Hematopoietic multipotent progenitor cell treated with erythropoietin and hydrocortisone succinate and interleukin-3 and kit ligand, for 15 days (in vitro differentiated cells): Measurements from ENCODE around the gene TMEM217.
"Not testable (repeated sequence)": the region's sequence is repeated elsewhere in the genome, so short reads cannot be mapped to it uniquely, and the experiment has no call there.

Experiments
- DNase-seq: peaks from one replicate; pipeline ENCODE4 v3.0.0-alpha.2; 2015; ENCODE audit warnings: low spot score

The TMEM217 gene

DNA sequence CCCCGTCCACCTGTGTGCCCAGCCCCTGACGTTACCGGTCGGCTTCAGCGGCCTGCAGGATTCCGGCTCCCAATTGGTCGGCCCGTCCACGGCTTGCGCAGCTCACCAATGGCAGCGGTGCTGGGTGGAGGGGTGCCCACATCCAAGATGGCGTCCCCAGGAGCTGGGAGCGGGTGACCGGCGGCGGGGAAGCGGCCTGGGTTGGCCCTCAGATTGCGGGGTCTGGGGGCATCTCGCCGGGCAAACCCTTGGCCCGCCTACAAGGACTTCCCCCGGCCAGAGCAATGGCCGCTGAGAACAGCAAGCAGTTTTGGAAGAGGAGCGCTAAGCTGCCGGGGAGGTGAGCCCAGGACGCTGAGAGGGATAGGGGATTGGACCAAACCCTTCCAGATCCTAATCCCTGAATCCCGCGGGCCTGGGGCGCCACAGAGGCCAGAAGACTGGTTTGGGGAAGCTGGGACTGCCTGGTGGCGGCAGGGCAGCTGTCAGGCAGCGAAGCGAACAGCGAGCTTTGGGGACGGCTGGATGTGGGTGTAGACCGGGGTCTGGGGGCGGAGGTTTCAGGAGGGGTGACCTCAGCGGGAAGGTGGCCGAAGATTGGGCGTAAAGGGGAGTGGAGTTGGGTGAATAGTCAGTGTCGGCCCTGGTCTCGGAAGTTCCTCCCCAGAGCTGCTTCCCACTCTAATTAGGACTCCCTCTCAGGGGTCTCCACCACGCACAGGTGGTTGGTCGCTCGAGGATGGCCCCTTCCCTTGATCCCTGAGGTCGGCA, at the start of gene TMEM217, which contains the start of gene TBC1D22B:
Gene TMEM217, minus strand, starts transcription at position 511 of the 771 bp plus-strand sequence. CDS start 39,114 bp downstream, outside the sequence.
Gene TBC1D22B, plus strand, starts transcription at position 139 of the 771 bp plus-strand sequence. Its CDS starts 146 bp downstream, at position 285.
- peak; percentile 96 for DNase-seq

GRCh38 chr6:37307484-37307883, 49.5 kb upstream of the TMEM217 start:
- DNase-seq = not testable (repeated sequence)

DNA sequence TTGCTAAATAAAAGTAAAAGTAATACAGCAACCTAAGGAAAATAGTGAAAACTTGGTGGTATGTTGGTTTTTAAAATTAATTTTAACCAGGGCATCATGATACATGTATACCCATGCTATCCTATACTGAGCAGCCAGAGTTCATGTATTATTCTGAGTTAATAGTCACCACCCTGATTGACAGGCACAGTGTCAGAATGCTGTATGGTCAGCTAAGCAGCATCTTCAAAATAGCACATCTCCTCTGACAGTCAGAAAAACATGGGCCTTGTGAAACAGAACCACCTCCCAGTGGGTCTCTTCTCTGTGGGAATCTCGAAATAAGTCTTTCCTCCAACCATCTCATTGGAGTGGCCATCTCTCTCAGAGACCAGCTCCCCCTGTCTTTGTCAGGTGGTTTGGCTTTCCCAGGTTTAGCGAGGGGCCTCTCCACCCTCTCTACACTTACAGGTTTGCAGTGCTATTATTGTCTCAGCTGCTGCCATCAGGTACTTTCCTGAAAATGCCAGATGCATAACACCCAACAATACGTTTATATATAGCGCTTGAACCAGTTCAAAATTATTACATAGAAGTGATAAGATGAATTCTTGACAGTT, 48.8 kb upstream of the TMEM217 start:
- no peak for DNase-seq

DNA sequence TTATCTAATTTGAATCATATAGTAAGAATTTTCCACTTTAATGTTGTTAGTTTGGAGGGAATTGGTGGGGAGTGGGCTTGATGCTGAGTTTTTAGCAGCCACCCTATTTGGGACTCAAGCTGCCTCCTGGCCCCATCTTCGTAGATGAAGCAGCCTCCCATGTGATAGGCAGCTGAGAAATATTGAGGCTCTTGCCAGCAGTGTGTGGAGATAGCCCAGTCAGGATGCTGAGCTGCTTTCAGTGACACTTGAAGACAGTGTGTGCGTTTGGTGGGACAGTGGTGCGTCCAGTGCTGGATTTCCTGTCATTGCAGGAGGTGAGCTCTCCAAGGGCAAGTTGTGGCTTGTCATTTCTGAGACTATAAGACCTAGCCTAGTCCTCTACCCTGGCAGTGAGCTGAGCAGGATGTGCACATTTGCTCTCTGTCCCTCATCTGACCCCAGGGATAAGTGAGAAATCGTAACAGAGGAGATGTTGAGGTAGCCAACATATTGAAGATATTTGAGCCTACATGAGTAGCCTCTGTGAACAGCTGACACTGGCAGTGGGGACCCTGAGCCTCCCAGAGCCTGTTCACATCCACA, 48.0 kb upstream of the TMEM217 start:
- peak; percentile 57 for DNase-seq

DNA sequence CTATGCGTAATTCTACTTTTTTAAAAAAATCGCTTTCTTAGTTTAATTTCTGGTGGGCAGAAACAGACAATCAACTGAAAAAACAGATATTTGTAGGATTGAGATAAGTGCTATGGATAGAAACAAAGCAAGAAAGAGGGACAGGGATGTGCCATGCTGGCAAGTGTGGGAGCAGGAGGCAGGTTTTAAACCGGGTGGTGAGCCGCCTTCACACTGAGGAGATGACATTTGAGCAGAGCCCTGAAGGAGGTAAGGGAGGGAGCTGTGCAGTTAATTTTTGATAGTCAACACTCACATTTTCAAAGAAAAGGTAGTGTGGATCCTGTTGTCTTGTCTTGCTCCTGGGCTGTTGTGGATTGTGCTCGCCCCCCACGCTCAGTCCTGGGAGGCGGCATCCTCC, 46.8 kb upstream of the TMEM217 start:
- no peak for DNase-seq

GRCh38 chr6:37303891-37304503, 46.1 kb upstream of the TMEM217 start:
- peak; percentile 93 for DNase-seq

DNA sequence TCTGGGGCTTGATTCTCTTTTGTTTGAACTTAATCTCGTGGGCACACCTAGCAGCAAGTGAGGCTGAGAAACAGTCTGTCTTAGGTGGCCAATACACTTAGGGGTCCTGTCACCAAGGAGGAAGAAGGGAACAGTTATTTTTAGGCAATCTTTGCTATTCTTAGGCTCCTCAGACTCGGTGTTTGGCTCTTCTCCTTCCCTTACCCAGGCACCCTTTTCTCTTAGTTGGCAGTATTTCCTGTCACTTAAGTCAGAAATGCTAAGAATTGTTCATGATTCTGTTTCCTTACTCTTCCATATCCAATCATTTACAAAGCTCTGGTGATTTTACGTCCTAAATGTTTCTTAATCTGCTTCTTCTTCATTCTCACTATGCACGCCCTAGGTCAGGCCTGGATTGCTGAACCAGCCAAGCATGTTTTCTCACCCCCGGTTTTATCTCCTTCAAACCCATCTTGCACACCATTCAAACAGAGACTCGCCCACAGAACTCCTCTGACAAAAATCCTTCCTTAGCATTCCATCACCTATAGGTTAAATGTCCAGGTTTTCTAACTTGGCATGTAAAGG, 45.2 kb upstream of the TMEM217 start:
- peak; percentile 76 for DNase-seq

DNA sequence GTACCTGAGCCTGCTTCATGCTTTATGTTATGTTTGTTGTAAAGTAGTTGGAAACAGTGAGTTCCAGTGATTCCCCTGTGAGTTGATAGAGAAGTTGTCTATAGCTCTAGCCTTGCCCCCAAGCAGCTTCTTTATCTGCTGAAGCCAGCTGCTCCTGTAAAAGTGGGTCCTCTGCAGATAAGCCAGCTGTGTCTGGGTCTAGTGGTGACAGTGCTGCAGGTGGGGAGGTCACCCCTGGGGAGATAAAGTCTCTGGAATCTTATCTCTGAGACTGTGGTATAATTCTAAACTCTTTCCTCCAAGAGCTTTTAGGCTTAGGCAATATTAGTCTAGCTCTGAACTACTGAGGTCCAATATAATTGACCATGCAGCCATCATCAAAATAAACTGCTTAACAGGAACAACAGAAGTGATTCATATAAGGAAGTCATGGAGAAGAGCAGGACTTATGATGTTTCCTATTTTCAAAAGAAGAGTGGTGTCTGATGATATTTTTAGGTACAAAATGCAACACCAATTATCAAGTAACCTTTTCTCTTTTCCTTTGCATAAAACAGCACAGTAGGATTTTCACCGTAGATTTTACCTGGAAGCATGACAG, 44.2 kb upstream of the TMEM217 start:
- DNase-seq = peak; percentile 96

DNA sequence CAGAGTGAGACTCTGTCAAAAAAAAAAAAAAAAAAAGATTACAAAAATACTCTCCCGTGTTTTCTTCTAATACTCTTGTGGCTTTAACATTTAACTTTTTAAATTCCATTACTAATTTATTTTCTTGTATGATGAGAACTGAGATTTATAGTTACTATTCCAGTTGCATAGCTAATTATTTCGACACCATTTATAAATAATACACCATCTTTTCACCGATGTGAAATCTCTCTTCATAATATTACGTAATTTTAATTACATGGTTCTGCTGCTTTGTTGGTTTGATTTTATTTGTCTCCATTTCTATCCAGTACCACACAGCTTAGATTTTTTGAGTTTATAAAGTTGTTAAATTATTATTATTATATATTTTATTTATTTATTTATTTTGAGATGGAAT, 42.0 kb upstream of the TMEM217 start:
- no peak for DNase-seq

GRCh38 chr6:37298958-37299357, 41.0 kb upstream of the TMEM217 start:
- DNase-seq = no peak

- DNase-seq = not testable (repeated sequence)
Measured at GRCh38 chr6:37297637-37298036, 39.7 kb upstream of the TMEM217 start.

GRCh38 chr6:37293426-37293825, 35.5 kb upstream of the TMEM217 start:
- DNase-seq = no peak

- no peak for DNase-seq
Measured at GRCh38 chr6:37289931-37290330, 32.0 kb upstream of the TMEM217 start.

GRCh38 chr6:37288247-37288646, 30.3 kb upstream of the TMEM217 start:
- no peak for DNase-seq

GRCh38 chr6:37287519-37288157, 29.7 kb upstream of the TMEM217 start:
- no peak for DNase-seq

DNA sequence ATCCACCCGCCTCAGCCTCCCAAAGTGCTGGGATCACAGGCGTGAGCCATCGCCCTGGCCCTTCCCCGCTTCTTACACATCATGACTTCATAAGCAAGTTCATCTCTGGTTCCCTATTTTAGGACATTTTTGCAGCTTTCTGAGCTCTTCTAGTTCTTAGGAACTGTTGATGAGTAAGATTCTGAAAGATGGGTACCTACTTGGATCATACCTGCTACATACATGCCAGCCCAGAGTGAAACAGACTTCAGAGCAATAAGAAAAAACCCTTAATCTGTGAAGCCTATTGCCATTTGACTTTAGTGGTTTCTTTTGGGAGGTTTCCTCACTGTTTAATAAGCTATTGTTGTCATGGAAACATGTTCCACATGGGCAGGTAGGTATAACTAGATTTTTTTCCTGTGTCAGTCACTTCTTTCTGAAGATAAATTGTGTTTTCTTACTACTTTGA, 27.9 kb upstream of the TMEM217 start:
- no peak for DNase-seq

DNA sequence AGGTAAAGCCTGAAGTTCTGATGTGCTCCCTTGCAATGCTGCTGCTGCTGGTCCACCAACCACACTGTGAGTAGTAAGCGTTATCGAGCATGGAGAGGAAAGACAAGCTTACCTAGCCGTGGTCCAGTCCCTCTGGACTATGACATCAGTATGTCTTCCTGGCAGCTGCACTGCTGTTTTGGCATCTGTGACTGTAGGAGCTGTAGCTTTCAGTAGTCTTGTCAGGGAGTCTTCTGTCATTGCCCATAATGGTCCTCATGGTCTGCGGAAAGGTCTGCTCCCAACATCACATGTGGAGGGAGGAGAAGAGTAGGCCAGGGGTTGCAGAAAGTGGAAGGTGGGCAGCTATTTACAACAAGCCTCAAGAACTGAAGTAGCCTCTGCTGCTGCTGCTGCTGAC, 26.8 kb upstream of the TMEM217 start:
- DNase-seq = no peak

GRCh38 chr6:37283671-37284151, 25.8 kb upstream of the TMEM217 start:
- DNase-seq = no peak

DNA sequence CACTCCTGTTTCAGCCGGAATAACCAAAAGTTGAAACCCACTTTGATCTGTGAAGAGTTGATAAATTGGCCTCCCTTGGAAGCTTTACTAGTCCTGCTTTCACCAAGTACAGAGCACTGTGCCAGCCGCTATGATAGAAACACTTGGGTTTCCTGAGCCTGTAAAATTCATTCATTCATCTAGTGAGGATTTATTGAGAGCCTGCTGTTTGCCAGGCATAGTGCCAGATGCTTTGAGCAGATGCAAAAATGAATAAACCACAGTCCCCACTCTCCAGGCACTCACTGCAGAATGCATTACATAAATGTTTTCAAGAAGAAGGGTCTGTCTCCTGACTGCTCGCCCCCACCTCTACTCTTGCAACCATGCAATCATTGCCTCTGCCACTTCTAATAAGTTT, 25.3 kb upstream of the TMEM217 start:
- DNase-seq = no peak

GRCh38 chr6:37282371-37282770, 24.4 kb upstream of the TMEM217 start:
- peak; percentile 79 for DNase-seq
